A549 treated with dexamethasone at 1 μM for 4 hours (cell line): ENCODE results near the gene TNFAIP8. TPM values are rescaled to one million over a fixed set of nuclear protein-coding genes. Genes with fewer than 3 reads are reported as not detected.

Experiments used
- total RNA-seq: library from RNA; stranded (reverse); fragments of 200-300 nt; extraction: Qiagen RNA extraction; gene quantifications from 5 replicates; pipeline ENCODE4 v1.2.3, GENCODE V29; 2022

The TNFAIP8 gene
- 12.2 to 26.2 TPM (median 16.4 TPM) in 5 replicates for total RNA-seq

DNA sequence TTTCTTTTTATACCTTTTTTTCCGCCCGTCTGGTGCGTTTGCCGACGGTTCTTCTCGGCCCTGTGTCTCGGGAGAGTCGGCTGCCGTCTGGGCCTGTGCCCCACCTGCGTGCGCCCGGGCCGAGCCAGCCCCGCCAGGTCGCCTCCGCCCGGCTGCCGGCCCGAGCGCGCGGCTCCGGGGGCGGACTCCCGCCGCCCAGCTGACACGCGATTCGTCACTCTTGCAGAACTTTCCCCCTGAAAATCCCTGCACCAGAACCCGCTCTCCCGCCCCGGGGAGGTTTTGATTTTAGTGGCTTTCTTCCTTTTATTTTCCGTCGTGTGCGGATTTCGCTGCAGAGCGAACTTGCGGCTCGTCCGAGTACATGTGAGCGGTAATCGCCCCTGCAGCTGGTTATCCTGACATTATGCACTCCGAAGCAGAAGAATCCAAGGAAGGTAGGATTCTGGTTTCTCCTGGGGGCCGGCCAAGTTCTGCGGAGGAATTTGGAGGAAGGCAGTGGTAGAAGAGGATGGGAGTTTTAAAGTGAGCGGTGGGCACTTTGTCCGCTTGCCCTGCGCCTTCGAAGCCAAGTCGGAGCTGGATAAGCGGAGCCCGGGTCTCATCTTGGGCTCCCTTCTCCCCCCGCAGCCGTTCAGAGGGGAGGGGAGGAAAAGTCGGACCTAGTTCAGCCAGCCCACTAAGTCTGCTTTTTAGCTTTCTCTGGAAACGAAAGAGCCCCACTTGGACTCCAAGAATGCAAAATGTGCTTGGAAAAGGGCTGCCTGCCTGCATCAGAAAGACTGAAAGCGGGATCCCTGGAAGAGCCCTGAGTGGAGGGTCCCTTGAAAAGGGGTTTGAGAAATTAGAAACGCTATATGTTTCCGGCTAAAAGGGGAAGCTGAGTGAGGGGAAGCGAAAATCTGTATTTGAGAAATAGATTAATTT, at the start of gene TNFAIP8:
Gene TNFAIP8 (plus strand): TSS at position 335 of the 927 bp plus-strand sequence. CDS start 72 bp downstream, at position 407.

Other genes starting within 250 kb of the TNFAIP8 start
- gene HSD17B4, start 96.5 kb downstream of the TNFAIP8 start, total RNA-seq, result 60.0 to 66.4 TPM (median 63.5 TPM) in 5 replicates